GM10266 (cell line): ENCODE data around the gene MEIOB.
"Not testable (repeated sequence)": the region's sequence is repeated elsewhere in the genome, so short reads cannot be mapped to it uniquely, and the experiment has no call there.

Experiments used
- DNase-seq: peaks from one replicate; pipeline ENCODE4 v3.0.0; 2012; ENCODE audit errors: extremely low spot score
- TF ChIP-seq, protein P1 (sequence below): IDR thresholded peaks from 2 replicates; pipeline ENCODE4 v1.5.1; 2012; ENCODE audit warnings: mild to moderate bottlenecking, low read depth; ENCODE audit not compliant: control insufficient read depth, insufficient read depth; ENCODE audit errors: missing control alignments

MEIOB gene

DNA sequence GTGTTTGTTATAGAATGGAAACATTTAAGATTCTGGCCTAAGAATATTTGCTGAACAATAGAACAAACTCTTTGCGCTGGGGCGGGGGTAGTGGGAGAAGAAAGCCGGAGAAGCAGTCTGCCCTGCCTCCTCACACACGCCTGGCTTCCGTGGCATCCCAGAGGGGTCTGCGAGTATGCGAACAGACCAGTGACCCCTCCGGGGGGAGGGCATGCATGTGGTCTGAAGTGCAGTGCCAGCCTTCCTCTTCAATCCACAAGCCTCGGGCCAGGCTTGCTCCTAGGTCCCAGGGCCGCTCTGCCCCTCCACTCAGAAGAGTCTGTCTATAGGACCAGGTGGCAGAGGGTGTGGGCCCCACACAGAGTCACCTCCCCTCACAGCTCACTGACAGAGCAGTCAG lies 64.3 kb downstream of the MEIOB start:
- TF ChIP-seq, protein P1, sequence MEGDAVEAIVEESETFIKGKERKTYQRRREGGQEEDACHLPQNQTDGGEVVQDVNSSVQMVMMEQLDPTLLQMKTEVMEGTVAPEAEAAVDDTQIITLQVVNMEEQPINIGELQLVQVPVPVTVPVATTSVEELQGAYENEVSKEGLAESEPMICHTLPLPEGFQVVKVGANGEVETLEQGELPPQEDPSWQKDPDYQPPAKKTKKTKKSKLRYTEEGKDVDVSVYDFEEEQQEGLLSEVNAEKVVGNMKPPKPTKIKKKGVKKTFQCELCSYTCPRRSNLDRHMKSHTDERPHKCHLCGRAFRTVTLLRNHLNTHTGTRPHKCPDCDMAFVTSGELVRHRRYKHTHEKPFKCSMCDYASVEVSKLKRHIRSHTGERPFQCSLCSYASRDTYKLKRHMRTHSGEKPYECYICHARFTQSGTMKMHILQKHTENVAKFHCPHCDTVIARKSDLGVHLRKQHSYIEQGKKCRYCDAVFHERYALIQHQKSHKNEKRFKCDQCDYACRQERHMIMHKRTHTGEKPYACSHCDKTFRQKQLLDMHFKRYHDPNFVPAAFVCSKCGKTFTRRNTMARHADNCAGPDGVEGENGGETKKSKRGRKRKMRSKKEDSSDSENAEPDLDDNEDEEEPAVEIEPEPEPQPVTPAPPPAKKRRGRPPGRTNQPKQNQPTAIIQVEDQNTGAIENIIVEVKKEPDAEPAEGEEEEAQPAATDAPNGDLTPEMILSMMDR, result no peak
- no peak for DNase-seq

DNA sequence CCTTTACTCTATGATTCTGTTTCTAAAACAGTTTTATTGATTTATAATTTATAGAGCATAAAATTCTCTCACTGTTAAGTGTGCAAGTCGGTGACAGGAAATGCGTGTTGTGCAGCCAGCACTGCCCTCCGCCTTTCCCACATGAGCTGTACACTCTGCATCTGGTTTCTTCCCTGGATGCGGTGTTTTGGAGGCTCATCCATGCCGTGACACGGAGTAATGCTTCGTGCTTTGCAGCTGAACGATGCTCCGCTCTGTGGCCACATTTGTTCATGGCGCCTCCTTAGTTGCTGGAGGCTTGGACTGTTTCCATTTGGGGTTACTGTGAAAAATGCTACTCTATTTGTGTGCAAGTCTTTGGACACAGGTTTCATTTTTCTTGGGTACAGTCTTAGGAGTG lies 71.3 kb downstream of the MEIOB start:
- TF ChIP-seq, protein P1, result no peak

DNA sequence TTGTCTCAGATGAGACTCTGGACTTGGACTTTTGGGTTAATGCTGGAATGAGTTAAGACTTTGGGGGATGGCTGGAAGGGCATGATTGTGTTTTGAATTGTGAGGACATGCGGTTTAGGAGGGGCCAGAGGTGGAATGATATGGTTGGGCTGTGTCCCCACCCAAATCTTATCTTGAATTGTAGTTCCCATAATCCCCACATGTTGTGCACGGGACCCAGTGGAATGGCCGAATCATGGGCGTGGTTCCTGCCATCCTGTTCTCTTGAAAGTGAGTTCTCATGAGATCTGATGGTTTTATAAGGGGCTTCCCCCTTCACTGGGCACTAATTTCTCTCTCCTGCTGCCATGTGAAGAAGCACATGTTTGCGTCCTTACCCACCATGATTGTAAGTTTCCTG lies 72.7 kb downstream of the MEIOB start:
- DNase-seq, result not testable (repeated sequence)

More for the DNA sequence above, 71.3 kb downstream of the MEIOB start:
- no peak for DNase-seq

DNA sequence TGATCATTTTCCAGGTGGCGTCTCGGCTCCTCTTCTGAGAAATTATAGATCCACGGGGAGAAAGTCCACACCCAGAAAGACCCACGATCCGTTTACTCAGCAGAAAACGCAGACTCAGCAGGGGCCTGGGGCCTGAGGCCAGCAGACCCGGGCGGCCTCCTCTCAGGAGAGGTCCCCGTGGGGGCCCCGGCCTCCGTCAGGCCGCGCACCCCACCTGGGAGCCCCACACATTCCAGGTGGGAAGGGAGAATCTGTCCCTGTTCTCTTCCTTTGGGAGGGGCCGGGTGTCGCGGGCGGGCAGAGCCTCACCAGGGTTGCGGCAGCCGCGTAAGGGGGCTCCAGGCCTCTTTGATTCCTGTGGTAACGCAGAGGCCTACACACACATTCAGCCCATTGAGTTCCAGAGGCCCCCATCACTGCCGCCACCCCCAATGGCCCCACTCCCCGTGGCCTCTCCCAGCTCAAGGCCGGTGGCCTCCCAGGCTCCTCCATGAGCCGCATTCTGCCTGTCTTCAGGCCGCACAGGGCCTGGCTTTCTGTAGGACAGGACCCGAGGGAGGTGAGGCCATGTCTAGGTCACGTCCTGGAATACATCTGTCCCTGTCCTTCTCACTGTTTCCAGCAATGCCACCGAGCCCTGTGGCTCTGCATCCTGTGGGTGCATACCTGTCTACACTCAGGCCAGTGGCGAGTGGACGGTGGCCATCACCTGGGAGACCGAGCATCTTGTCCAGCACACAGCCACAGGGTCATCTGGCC lies 76.9 kb downstream of the MEIOB start:
- DNase-seq, result no peak
- TF ChIP-seq, protein P1, result no peak

DNA sequence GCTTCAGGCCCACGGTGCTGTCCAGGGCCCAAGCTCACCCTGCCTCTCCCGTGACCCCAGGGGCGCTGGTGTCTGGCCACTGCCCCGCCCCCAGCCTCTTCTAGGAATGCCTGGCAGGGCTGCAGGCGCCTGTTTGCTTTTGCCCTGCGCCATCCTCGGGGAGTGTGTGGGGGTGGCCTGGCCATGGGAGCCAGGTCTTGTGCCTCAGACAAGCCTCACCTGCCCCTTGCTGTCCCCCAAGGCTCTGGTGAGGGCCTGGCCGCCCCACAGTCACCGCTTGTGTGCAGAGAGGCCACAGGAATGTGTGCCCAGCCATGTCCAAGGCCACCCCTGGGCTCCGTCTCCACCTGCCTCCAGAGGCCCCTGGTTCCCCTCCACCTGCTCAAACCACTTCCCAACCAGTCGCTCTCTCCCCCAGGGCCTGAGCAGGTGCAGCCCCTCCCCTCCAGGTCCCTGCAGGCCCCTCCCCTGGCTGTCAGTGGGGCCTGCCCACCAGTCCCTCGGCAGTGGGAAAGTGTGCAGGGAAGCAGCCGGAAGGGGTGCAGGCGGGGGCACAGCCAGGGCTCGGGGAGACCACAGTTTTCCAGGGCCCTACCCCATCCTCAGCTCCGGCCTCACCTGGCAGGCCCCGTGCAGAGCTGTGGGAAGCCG lies 77.6 kb downstream of the MEIOB start:
- TF ChIP-seq, protein P1, result no peak
- DNase-seq, result no peak

DNA sequence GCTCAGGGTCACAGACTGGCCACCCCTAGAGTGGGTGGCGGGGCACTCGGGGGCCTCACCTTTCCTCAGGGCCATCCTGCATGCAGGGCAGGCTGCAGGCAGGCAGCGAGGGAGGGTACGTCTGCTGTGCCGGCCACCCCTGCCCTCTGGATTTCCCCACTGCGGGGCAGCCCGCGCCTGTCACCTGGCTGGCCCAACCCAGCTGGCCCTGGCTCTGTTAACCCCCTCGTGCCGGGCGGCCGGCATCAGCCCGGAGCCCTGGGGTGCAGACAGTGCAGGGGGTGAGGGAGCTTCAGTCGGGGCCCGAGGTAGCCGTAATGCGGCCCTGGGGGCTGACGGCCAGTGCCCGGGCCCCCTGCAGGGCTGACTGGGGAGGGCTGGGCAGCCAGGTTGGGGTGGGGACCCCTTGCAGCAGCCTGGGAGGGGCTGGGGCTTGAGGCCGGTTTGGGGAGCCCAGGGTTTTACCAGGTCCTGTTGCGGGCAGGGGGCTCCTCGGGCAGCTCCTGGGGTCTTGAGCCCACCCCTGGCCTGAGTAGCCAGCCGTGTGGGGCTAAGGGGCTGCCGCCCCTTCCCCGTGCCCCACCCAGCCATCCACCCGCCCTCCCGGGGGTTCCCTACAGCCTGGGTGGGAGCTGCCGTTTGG lies 78.3 kb downstream of the MEIOB start, which contains the start of gene IGFALS:
IGFALS (minus strand) TSS at position 128 of the 643 bp plus-strand sequence; CDS start at position 75, 53 bp downstream.
- TF ChIP-seq, protein P1, result no peak
- no peak for DNase-seq

DNA sequence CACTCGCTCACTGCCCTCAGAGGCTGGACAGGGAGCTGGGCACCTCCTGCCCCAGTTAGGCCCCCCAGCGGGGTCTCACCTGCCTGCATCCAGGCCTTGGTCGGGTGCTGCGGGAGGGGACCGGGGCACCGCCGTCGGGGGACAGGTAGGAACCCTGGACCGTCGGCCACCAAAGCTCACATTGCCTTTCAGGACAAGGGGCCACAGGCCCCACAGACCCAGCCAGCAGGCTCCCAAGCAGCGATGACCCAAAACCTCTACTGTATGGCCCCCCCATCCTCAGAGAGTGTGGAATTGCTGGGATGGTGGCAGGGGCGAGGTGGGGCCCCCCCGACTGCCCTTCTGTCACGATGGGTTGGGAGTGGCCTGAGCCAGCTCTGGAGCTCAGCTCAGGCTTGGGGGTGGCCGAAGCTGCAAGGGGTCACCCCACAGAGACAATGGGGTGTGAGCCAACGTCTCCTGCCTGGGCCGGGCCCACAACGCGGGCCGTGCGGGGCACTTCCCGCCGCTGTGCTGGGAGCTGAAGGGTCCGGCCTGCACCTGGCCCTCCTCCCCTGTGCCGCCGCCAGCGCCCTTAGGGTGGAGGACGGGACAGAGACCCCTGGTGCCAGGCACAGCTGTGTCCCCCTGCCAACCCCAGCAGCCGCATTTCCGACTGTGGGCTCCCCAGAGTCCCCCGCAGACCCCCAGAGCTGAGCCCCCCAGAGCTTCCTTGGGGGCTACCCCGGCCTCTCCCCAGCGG lies 79.0 kb downstream of the MEIOB start:
- TF ChIP-seq, protein P1, result no peak
- no peak for DNase-seq
